ENCODE results near the gene JPH2.

Gene JPH2

GRCh38 chr20:44095831-44096230, 91.2 kb downstream of the JPH2 start:
- no peak for DNase-seq

GRCh38 chr20:44093249-44093582, 93.8 kb downstream of the JPH2 start:
- DNase-seq = no peak

DNA sequence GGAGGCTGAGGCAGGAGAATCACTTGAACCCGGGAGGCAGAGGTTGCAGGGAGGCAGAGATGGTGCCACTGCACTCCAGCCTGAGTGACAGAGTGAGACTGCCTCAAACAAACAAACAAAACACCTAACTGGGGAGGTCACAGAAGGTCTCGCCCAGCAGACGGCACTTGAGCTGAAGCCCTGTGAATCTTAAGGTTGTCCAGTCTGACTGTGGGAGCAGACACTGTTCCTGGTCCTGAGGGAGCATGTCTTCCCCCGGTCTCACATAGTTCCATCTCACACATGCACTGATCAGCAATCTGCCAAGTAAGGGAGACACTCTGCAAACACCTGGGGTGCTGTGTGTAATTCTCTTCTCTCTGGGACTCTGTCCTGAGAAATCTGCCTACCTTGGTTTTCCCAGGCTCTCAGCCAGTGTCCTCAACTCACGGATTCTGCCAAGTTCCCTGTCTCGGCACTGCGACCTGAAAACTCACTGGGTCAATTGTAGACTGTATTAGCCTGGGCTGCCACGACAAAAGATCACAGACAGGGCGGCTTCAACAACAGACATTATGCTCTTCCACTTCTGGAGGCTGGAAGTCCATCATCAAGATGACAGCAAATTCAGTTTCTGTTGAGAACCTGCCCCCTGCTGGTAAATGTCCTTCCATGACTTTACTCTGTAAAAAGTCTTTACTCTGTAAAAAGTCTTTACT, 94.3 kb downstream of the JPH2 start:
- peak; percentile 13 for DNase-seq

DNA sequence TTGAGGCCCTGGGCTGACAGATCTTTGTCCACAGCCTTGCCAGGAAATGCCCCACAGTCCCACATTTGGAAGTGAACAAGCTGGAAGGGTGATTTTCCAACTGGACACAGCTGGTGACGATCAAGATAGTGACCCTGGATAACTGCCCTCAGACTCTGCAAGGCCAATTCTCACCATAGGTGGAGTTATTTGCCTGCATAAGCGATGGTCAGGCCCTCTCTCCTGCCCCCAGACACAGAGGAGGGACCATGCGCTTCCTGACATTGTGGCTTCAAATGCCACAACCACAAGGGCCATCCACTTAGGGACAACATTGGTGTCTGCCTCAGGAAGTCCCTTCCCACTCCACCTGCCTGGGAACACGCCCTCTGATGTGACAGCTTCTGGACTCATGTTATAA, 96.0 kb downstream of the JPH2 start:
- DNase-seq = no peak

DNA sequence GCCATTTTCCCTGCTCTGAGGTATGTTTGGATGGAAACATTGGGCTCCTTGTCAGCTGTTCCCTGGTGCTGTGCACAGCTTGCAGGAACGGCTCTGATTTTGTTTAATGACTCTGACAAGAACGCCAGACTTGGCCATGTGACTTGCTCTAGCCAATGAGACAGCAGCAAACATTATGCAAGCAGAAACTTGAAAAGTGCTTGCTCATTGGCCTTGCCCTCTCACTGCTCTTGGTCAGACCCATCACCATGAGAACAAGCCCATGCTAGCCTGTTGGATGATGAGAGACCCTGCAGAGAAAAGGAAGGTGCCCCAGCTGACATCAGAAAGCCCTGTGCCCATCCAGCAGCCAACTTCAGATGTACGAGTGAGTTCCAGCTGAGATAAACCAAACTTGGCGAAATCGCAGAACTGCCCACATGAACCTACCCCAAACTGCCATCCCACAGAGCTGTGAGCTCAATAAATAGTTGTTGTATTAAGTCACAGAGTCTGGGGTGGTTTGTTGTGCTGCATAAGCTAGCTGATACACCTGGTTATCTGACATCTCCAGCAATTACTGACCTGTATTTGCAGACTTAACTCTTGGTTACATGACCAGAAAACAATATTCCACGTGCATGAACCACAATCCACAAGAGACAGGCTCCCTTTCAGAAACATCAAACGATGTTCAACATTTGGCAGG, 96.9 kb downstream of the JPH2 start:
- peak; percentile 32 for DNase-seq

- no peak for DNase-seq
Measured at GRCh38 chr20:44087857-44088120, 99.2 kb downstream of the JPH2 start.

GRCh38 chr20:44087051-44087856, 99.7 kb downstream of the JPH2 start:
- no peak for DNase-seq

DNA sequence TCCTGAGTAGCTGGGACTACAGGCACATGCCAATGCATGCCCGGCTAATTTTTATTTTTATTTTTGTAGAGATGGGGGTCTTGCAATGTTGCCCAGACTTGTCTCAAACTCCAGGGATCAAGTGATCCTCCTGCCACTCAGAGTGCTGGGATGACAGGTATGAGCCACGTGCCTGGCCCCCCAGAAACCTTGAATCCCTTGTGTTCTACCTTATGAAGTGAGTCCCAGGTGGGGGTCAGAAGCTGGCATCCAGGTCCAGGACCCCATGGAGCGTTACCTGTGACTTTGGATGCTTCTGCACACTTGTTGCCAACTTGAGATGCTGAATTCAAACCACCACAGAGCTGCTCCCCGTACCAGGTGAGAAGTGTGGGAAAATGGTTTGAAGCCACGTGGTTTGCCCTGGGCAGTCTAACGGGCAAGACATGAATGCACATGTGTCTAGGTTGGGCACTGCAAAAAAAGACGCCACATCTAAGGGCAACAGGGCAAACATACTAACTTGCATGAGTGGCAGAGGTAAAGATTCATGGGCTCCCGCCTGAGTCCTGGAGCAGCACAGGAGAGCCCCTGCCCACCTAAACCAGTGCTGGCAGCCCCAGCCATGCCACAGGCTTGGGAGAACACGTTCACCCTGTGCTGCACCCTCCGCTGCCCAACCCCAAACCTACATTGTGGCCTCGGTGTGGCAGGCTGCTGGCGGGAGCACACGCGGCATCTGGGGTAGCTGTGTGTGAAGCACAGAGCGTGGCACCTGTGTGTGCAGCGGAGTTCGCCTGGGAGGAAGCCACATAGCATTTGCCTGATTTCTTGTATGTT, 101.2 kb downstream of the JPH2 start:
- DNase-seq = no peak

DNA sequence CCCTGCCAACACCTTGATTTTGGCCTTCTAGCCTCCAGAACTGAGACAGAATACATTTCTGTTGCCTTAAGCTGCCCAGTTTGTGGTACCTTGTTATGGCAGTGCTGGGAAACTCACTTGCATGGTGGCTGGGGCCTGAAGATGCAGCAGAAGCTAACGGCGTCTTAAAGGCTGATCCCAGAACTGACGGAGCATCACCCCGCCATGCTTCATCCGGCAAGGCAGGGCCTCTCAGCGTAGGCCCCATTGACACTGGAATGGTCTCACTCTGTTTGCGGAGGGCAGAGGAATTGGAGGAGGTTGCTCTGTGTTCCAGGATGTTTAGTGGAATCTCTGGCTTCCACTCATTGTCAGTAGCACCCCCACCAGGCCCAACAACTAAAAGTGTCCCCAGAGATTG, 102.1 kb downstream of the JPH2 start:
- DNase-seq = no peak

DNA sequence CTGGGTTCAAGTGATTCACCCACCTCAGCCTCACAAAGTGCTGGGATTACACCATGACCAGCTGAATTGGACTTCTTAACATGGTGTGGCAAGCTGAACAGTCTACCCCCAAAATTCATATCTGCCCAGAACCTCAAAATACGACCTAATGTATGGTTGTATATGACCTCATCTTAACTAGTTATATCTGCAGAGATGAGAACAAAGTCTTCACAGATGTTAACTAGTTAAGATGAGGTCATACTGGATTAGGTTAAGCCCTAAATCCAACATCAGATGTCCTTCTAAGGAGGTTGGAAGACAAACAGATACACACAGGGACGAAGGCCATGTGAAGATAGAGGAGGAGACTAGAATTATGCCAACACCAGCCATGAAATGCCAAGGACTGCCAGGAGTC, 102.5 kb downstream of the JPH2 start:
- no peak for DNase-seq

GRCh38 chr20:44083220-44083933, 103.6 kb downstream of the JPH2 start:
- DNase-seq = peak; percentile 12

DNA sequence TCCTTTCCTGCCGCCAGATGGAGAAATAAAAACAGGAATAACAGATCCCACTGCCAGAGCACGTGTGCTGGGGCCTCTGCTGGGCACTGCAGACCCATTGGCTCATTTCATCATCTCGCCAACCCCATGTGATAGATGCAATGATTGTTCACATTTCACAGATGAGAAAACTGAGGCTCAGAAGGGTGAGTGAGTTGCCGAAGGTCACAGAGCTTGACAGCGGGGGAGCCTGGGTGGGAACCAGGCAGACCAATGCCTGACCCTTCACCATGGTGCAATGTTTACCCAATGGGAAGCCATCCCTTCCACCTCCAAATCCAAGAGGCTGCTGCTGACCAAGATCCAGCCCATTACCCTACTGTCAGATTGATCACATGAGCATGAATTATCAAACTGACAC, 105.1 kb downstream of the JPH2 start:
- no peak for DNase-seq

DNA sequence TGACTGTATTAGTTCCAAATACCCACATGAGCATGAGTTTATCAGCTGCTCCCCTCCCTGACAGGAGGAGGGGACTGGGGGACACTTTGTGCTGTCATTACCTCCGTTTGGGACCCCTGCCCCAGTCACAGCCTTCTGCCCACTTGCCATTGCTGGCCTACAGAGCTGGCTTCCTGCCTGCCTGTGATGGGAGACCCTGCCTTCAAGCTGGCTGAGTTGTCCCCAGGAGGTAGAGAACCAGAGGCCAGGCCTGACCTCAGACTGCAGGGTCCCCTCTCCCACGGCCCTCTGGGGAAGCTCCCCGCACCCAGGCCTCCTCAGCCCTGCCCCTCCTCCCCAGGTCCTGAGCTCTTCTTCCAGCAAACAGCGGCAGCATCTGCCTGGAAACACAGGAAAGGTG, 105.5 kb downstream of the JPH2 start:
- no peak for DNase-seq

DNA sequence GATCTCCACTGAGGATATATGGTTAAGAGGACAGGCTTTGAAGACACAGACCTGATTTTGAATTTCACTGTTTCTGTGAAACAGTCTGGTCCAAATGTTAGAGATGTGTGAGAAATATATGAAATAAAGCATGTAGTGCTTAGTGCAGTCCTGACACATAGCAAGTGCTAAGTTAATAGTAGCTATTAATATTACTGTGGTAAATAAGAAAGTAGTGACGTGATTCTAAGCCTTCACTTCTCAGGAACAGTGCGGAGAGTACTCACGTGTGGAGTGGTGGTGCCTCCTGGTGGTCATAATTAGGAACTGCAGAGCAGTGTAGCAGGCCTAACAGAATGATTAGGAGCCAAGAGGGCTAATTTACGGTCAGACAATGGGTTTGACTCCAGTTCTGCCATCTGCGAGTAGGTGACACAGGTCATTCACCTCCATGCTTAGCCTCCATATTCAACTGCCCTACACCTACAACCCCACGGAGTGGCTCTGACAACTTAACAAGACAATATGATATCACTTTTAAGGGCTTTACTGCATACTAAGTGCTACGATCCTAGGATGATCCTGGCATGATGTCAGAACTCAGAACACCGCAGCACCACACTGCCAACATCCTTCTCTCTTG, 106.2 kb downstream of the JPH2 start:
- peak; percentile 68 for DNase-seq

- no peak for DNase-seq
Measured at GRCh38 chr20:44080064-44080463, 106.9 kb downstream of the JPH2 start.

DNA sequence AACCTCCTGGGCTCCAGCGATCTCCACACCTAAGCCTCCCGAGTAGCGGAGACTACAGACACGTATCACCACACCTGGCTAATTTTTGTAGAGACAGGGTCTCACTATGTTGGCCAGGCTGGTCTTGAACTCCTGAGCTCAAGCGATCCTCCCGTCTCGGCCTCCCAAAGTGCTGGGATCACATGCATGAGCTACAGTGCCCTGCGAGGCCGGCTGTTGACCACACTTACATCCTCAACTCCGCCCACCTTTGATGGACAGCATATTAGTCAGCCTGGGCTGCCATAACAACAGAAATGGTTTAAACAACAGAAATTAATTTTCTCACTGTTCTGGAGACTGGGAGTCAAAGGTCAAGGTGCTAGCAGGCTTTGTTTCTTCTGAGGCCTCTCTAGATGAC, 107.7 kb downstream of the JPH2 start:
- DNase-seq = no peak

DNA sequence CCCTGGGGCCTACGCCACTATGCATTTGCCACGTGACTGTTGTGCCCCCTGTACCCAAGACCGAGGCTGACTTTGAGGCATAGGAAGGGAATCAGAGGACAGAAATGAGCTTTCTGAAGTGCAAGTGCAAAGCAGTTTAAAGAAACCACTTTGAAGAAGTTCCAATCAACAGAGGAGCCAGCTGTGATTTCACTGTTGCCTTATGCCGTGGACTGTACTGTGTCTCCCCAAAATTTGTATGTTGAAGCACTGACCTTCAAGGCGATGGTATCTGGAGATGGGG, 111.1 kb downstream of the JPH2 start:
- DNase-seq = no peak

DNA sequence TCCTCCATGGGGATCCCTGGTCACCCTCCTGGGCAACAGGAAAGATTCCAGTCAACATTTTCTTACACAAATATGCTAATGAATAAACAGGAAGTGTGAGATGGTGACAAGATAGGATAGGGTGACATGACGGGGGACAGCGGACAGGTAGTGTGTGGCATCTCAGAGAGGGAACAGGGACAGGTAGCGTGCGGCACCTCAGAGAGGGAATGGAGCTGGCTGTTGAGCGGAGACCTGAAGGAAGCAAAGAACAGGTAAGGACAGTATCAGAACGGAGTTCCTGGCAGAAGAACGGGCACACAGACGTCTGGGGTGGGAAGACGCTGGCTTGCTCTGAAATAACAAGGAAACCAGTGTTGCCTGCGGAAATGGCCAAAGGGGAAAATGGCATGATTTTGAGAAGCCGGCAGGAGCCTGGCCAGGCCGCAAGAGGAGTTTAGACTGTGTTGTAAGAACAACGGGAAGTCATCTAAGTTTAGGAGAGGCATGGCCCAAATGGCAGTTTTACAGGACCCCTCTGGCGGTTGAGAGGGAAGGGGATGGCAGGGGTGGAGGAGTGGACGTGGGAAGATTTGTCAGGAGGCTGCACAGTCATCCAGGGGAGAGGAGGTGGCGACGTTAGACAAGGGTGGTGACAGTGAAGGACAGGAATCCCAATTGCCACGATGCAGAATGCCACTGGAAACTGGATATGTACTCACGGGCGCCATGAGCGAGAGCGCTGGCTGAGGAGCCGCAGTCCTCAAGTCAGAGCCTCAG, 111.6 kb downstream of the JPH2 start:
- no peak for DNase-seq

DNA sequence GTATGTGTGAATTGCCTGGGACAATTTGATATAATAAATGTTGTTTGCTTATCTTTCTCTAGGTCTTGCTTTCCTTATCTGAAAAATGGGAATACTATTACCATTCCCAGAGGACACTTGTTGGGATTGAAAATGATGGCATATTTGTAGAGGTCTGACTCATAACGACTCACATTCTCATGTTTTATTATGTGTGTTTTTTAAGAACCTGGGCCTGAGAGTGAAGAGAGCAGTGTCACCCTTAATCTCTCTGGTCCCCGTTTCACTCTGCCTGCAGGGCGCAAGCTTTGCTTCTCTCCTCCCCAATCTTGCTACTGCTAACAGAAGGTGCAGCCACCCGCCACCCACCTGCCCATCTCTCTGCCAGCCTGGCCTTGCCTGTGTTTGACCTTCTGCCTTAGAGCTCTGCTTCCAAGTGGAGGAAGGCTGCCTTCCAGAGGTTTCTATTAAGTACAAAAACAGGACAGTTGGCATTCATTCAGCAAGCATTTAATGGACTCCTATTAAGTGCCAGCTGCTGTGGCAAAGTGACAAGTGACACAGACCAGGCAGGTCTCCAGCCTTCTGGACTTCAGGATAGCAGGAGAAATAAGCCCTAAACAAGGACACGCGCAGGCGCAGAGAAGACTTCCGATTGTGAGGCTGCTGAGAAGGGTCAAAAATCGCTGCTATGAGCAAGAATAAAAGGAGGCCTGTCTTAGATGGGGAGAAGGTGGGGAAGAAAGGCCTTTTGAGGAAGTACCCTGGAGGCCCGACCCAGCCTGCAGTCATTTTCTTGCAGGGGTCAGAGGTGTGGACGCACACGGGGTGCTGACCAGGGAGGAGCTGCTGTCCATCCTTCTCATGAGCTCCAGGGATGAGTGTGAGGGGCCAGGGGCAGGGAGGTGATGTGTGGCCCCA, 112.5 kb downstream of the JPH2 start:
- DNase-seq = no peak

GRCh38 chr20:44073675-44074071, 113.3 kb downstream of the JPH2 start:
- no peak for DNase-seq
